HG02571 (cell line): Measurements from ENCODE around the gene ABI3.
"Not testable (repeated sequence)": the region's sequence is repeated elsewhere in the genome, so short reads cannot be mapped to it uniquely, and the experiment has no call there.

Source experiments
- ATAC-seq: cut with Tn5 transposase; IDR thresholded peaks from one replicate; pipeline ENCODE4 v1.9.1; 2021; ENCODE audit warnings: mild to moderate bottlenecking, moderate library complexity; ENCODE audit not compliant: unreplicated experiment

The ABI3 gene

GRCh38 chr17:49249292-49249794 is 38.8 kb downstream of the ABI3 start:
- no peak for ATAC-seq

- ATAC-seq: no peak
Observed at GRCh38 chr17:49249890-49250522, 39.5 kb downstream of the ABI3 start.

- ATAC-seq: no peak
Observed at GRCh38 chr17:49252148-49252695, 41.7 kb downstream of the ABI3 start.

GRCh38 chr17:49254066-49254465 is 43.6 kb downstream of the ABI3 start:
- no peak for ATAC-seq

GRCh38 chr17:49255125-49255524 is 44.6 kb downstream of the ABI3 start:
- ATAC-seq: no peak

- ATAC-seq: no peak
Observed at GRCh38 chr17:49258394-49258793, 47.9 kb downstream of the ABI3 start.

- ATAC-seq: no peak
Observed at GRCh38 chr17:49259663-49260010, 49.1 kb downstream of the ABI3 start.

GRCh38 chr17:49260011-49260816 is 49.7 kb downstream of the ABI3 start:
- no peak for ATAC-seq

- ATAC-seq: no peak
Observed at GRCh38 chr17:49260817-49261291, 50.3 kb downstream of the ABI3 start.

- not testable (repeated sequence) for ATAC-seq
Observed at GRCh38 chr17:49261540-49261939, 51.0 kb downstream of the ABI3 start.

GRCh38 chr17:49266233-49266632 is 55.7 kb downstream of the ABI3 start:
- no peak for ATAC-seq

GRCh38 chr17:49267912-49268311 is 57.4 kb downstream of the ABI3 start:
- ATAC-seq: no peak

GRCh38 chr17:49269356-49269755 is 58.8 kb downstream of the ABI3 start:
- ATAC-seq: no peak
